OCI-LY3 (cell line): ENCODE measurements around the gene HBS1L.

Source experiments
- H2AFZ ChIP-seq: fragments of 200-600, 300-600 bp; shearing (Covaris generic); 2 replicates; pipeline ENCODE4 v1.6.0; 2014; ENCODE audit warnings: antibody characterized with exemption, low read depth, low read length
- H3K27ac ChIP-seq: fragments of 200-600, 300-600 bp; sonication (generic); 2 replicates; pipeline ENCODE4 v1.5.1; 2014; ENCODE audit warnings: mild to moderate bottlenecking, low read length, moderate library complexity, mixed read lengths
- H3K27me3 ChIP-seq: fragments of 200-600, 300-600 bp; sonication (generic); 2 replicates; pipeline ENCODE4 v1.6.1; 2014; ENCODE audit warnings: low read depth, low read length, mixed read lengths
- H3K36me3 ChIP-seq: fragments of 200-600, 300-600 bp; sonication (generic); replicated peaks from 2 replicates; pipeline ENCODE3; 2014; ENCODE audit warnings: low read depth, low read length, mixed read lengths
- H3K4me1 ChIP-seq: fragments of 300-600, 200-600 bp; sonication (generic); 2 replicates; pipeline ENCODE4 v1.6.1; 2014; ENCODE audit warnings: low read length, mixed read lengths
- H3K4me2 ChIP-seq: fragments of 200-600, 300-600 bp; sonication (generic); 2 replicates; pipeline ENCODE4 v1.6.1; 2014; ENCODE audit warnings: low read length, mixed read lengths
- H3K4me3 ChIP-seq: fragments of 300-600, 200-600 bp; sonication (generic); 2 replicates; pipeline ENCODE4 v1.5.1; 2014; ENCODE audit warnings: antibody characterized with exemption, mild to moderate bottlenecking, low read length, moderate library complexity
- H3K79me2 ChIP-seq: fragments of 300-600, 200-600 bp; shearing (Covaris generic); 2 replicates; pipeline ENCODE4 v1.6.1; 2014; ENCODE audit warnings: mild to moderate bottlenecking, low read length, mixed read lengths
- H3K9ac ChIP-seq: fragments of 300-600, 200-600 bp; shearing (Covaris generic); 2 replicates; pipeline ENCODE4 v1.6.0; 2014; ENCODE audit warnings: mild to moderate bottlenecking, low read length, moderate library complexity
- H3K9me3 ChIP-seq: fragments of 200-600, 300-600 bp; shearing (Covaris generic); 2 replicates; pipeline ENCODE4 v1.6.1; 2014; ENCODE audit warnings: low read length, mixed read lengths; ENCODE audit not compliant: insufficient read depth
- H4K20me1 ChIP-seq: fragments of 200-600, 300-600 bp; sonication (generic); 2 replicates; pipeline ENCODE4 v1.6.1; 2016; ENCODE audit warnings: low read length, mixed read lengths; ENCODE audit not compliant: insufficient read depth
- CTCF ChIP-seq: fragments of 200-600, 300-600 bp; sonication (generic); IDR thresholded peaks from 2 replicates; pipeline ENCODE4 v1.5.1; 2014; ENCODE audit warnings: antibody characterized with exemption, low read length, low read depth
- EZH2phosphoT487 ChIP-seq: fragments of 200-600 bp; shearing (Covaris generic); IDR thresholded peaks from 2 replicates; pipeline ENCODE4 v1.6.1; 2018; ENCODE audit warnings: antibody characterized with exemption, mixed run types, low read depth

HBS1L gene

GRCh38 chr6:135036731-135037420 is 17.7 kb downstream of the HBS1L start:
- H4K20me1 ChIP-seq, result no peaks in the 10 kb centered on the region
- TF ChIP-seq EZH2phosphoT487, result no peak
- no peak for TF ChIP-seq CTCF
- H3K9me3 ChIP-seq, result no peaks in the 10 kb centered on the region
- no peaks in the 10 kb centered on the region for H3K27me3 ChIP-seq
- H3K36me3 ChIP-seq, result peaks cover 11% of the 10 kb centered on the region
- H2AFZ ChIP-seq, result no peak overlapping the region
- peaks cover 18% of the 10 kb centered on the region for H3K79me2 ChIP-seq
- no peak overlapping the region for H3K27ac ChIP-seq
- no peak overlapping the region for H3K9ac ChIP-seq
- H3K4me3 ChIP-seq, result no peak overlapping the region
- H3K4me1 ChIP-seq, result no peaks in the 10 kb centered on the region
- H3K4me2 ChIP-seq, result no peak overlapping the region

- Histone ChIP-seq H3K36me3 (peaks cover 7% of the 10 kb centered on the region), H3K27me3 (no peaks in the 10 kb centered on the region), H3K27ac (no peak overlapping the region), H3K4me1 (peaks cover 32% of the 10 kb centered on the region), H2AFZ (no peak overlapping the region), H3K4me3 (no peak overlapping the region), H4K20me1 (no peaks in the 10 kb centered on the region), H3K79me2 (peaks cover 27% of the 10 kb centered on the region), H3K9ac (no peak overlapping the region), H3K4me2 (no peak overlapping the region), H3K9me3 (no peaks in the 10 kb centered on the region)
- no peak for TF ChIP-seq EZH2phosphoT487
- no peak for TF ChIP-seq CTCF
These were observed 21.4 kb downstream of the HBS1L start for GRCh38 chr6:135033238-135033637.

GRCh38 chr6:135030532-135031178 is 24.0 kb downstream of the HBS1L start:
- TF ChIP-seq EZH2phosphoT487, result no peak
- no peak for TF ChIP-seq CTCF
- H3K4me3 ChIP-seq, result peak overlapping the region; percentile 63
- peaks cover 44% of the 10 kb centered on the region for H3K4me1 ChIP-seq
- H2AFZ ChIP-seq, result no peak overlapping the region
- H3K27ac ChIP-seq, result peak overlapping the region; percentile 96
- no peaks in the 10 kb centered on the region for H3K27me3 ChIP-seq
- H3K36me3 ChIP-seq, result peaks cover 7% of the 10 kb centered on the region
- no peaks in the 10 kb centered on the region for H3K9me3 ChIP-seq
- peaks cover 48% of the 10 kb centered on the region for H3K79me2 ChIP-seq
- peak overlapping the region; percentile 93 for H3K4me2 ChIP-seq
- H4K20me1 ChIP-seq, result no peaks in the 10 kb centered on the region
- peak overlapping the region; percentile 31; the same call in 1 of the 2 replicates for H3K9ac ChIP-seq

- peak overlapping the region; percentile 96 for H3K27ac ChIP-seq
- H3K4me1 ChIP-seq, result peaks cover 44% of the 10 kb centered on the region
- H3K79me2 ChIP-seq, result peaks cover 54% of the 10 kb centered on the region
- no peaks in the 10 kb centered on the region for H3K9me3 ChIP-seq
- H3K36me3 ChIP-seq, result peaks cover 7% of the 10 kb centered on the region
- H4K20me1 ChIP-seq, result no peaks in the 10 kb centered on the region
- H2AFZ ChIP-seq, result no peak overlapping the region
- TF ChIP-seq CTCF (no peak), EZH2phosphoT487 (no peak)
- H3K27me3 ChIP-seq, result no peaks in the 10 kb centered on the region
- H3K9ac ChIP-seq, result peak overlapping the region; percentile 52; the same call in 1 of the 2 replicates
- peak overlapping the region; percentile 93 for H3K4me2 ChIP-seq
- H3K4me3 ChIP-seq, result peak overlapping the region; percentile 63
These were observed 24.6 kb downstream of the HBS1L start for GRCh38 chr6:135030056-135030473.
